ENCODE measurements around the gene CRYGC. TPM values are rescaled to one million over a fixed set of nuclear protein-coding genes. Genes with fewer than 3 reads are reported as not detected.

Gene CRYGC
- total and polyA plus RNA-seq, 2 of the 13 experiments (the other 11 are each of a cell fraction or from before 2014, with no cell fraction given) = 0.20 to 0.27 TPM

GRCh38 chr2:208142925-208143799 is 13.5 kb upstream of the CRYGC start (continued):
- peak; percentile 29; the same call in 1 of the 2 replicates for TF ChIP-seq ZNF335 (CRISPR knock-in tag; IDR thresholded peaks at IDR 0.05)
- TF ChIP-seq ELF3 (CRISPR knock-in tag; IDR thresholded peaks at IDR 0.05) = peak; percentile 31; the same call in 1 of the 2 replicates
- TF ChIP-seq KMT2B (CRISPR knock-in tag; IDR thresholded peaks at IDR 0.05) = no peak
- TF ChIP-seq RAD21 (CRISPR knock-in tag; IDR thresholded peaks at IDR 0.05) = no peak
- TF ChIP-seq PHF8 (CRISPR knock-in tag; IDR thresholded peaks at IDR 0.05) = no peak
- no peak for TF ChIP-seq MEIS1 (CRISPR knock-in tag; IDR thresholded peaks at IDR 0.05; ENCODE audit: borderline replicate concordance)
- TF ChIP-seq ZNF503 (CRISPR knock-in tag; IDR thresholded peaks at IDR 0.05) = 0 out of 2 replicates have a peak, but pooled peaks have one; percentile 35
- no peak for TF ChIP-seq RAD51 (IDR thresholded peaks at IDR 0.05; ENCODE audit: borderline replicate concordance)
- peak; percentile 33; the same call in 1 of the 2 replicates for TF ChIP-seq SALL1 (CRISPR knock-in tag; IDR thresholded peaks at IDR 0.05)
- no peak for TF ChIP-seq MNT (IDR thresholded peaks at IDR 0.05)
- TF ChIP-seq SRY (CRISPR knock-in tag; IDR thresholded peaks at IDR 0.05) = no peak
- TF ChIP-seq NCOR1 (IDR thresholded peaks at IDR 0.05; ENCODE audit: borderline replicate concordance, low read length) = peak; percentile 71; the same call in 1 of the 2 replicates
- TF ChIP-seq KLF12 (CRISPR knock-in tag; IDR thresholded peaks at IDR 0.05; ENCODE audit: borderline replicate concordance) = no peak
- TF ChIP-seq ATF2 (CRISPR knock-in tag; IDR thresholded peaks at IDR 0.05) = no peak
- TF ChIP-seq GLMP (CRISPR knock-in tag; IDR thresholded peaks at IDR 0.05; ENCODE audit: borderline replicate concordance) = no peak
- TF ChIP-seq ZNF83 (CRISPR knock-in tag; IDR thresholded peaks at IDR 0.05; ENCODE audit: borderline replicate concordance) = no peak
- TF ChIP-seq ZNF660 (CRISPR knock-in tag; IDR thresholded peaks at IDR 0.05; ENCODE audit: borderline replicate concordance, low read depth) = no peak
- no peak for TF ChIP-seq RFX5 (IDR thresholded peaks at IDR 0.05; ENCODE audit: low read depth, low read length)
- TF ChIP-seq RORA (CRISPR knock-in tag; IDR thresholded peaks at IDR 0.05) = no peak
- TF ChIP-seq KDM3A (CRISPR knock-in tag; IDR thresholded peaks at IDR 0.05; ENCODE audit: low read depth) = 0 out of 2 replicates have a peak, but pooled peaks have one; percentile 22
- TF ChIP-seq ZNF570 (CRISPR knock-in tag; IDR thresholded peaks at IDR 0.05; ENCODE audit: borderline replicate concordance) = no peak
- TF ChIP-seq ZNF451 (CRISPR knock-in tag; IDR thresholded peaks at IDR 0.05) = no peak
- no peak for TF ChIP-seq SP1 (IDR thresholded peaks at IDR 0.05)
- TF ChIP-seq SP1 (CRISPR knock-in tag; IDR thresholded peaks at IDR 0.05) = no peak
- TF ChIP-seq FOXJ3 (CRISPR knock-in tag; IDR thresholded peaks at IDR 0.05; ENCODE audit: borderline replicate concordance) = peak; percentile 89
- TF ChIP-seq NR2F6 (IDR thresholded peaks at IDR 0.05) = no peak
- peak; percentile 36; the same call in 1 of the 2 replicates for TF ChIP-seq NR2F6 (CRISPR knock-in tag; IDR thresholded peaks at IDR 0.05)

All from HepG2 (cell line).